Osteoblast (primary cell): ENCODE data around the gene ASCC1. TPM values are rescaled to one million over a fixed set of nuclear protein-coding genes. Genes with fewer than 3 reads are reported as not detected.

Source experiments
- DNase-seq: peaks from one replicate; pipeline ENCODE4 v3.0.0; 2011; ENCODE audit warnings: low spot score, mixed read lengths; ENCODE audit not compliant: insufficient read length; ENCODE audit errors: missing footprints
- H2AFZ ChIP-seq: 2 replicates; pipeline ENCODE4 v1.6.0; 2011; ENCODE audit warnings: mild to moderate bottlenecking, low read length
- H3K27ac ChIP-seq: 2 replicates; pipeline ENCODE4 v1.5.1; 2011; ENCODE audit warnings: mild to moderate bottlenecking, low read depth, low read length, moderate library complexity
- H3K27me3 ChIP-seq: 2 replicates; pipeline ENCODE4 v1.6.0; 2012; ENCODE audit warnings: mild to moderate bottlenecking, control low read depth, inconsistent platforms, low read length, moderate library complexity; ENCODE audit not compliant: insufficient read depth
- H3K36me3 ChIP-seq: 2 replicates; pipeline ENCODE4 v1.5.1; 2011; ENCODE audit warnings: mild to moderate bottlenecking, low read length, control low read depth, moderate library complexity; ENCODE audit not compliant: insufficient read depth
- H3K4me1 ChIP-seq: 2 replicates; pipeline ENCODE4 v1.5.1; 2011; ENCODE audit warnings: mild to moderate bottlenecking, low read length, control low read depth, moderate library complexity; ENCODE audit not compliant: insufficient read depth
- H3K4me2 ChIP-seq: 2 replicates; pipeline ENCODE4 v1.6.0; 2011; ENCODE audit warnings: mild to moderate bottlenecking, low read length; ENCODE audit not compliant: insufficient read depth
- H3K4me3 ChIP-seq: fragments of 200-600 bp; sonication (generic); 3 replicates; pipeline ENCODE4 v1.5.1; 2012; ENCODE audit warnings: mild to moderate bottlenecking, low read length, inconsistent platforms; ENCODE audit not compliant: insufficient read depth
- H3K79me2 ChIP-seq: 2 replicates; pipeline ENCODE4 v1.6.0; 2012; ENCODE audit warnings: mild to moderate bottlenecking, low read length, control low read depth, inconsistent platforms; ENCODE audit not compliant: insufficient read depth
- H3K9me3 ChIP-seq: 2 replicates; pipeline ENCODE4 v1.5.1; 2011; ENCODE audit warnings: low read depth, low read length, control low read depth
- H4K20me1 ChIP-seq: 2 replicates; pipeline ENCODE4 v1.6.0; 2012; ENCODE audit warnings: mild to moderate bottlenecking, low read length, control low read depth; ENCODE audit not compliant: insufficient read depth
- CTCF ChIP-seq: IDR thresholded peaks from 2 replicates; pipeline ENCODE4 v1.5.1; 2011; ENCODE audit warnings: mild to moderate bottlenecking, low read depth, low read length, moderate library complexity; ENCODE audit errors: extremely low read depth
- total RNA-seq: library from RNA; depleted of rRNA; stranded (reverse); fragments of >200 nt; gene quantifications from 2 replicates; pipeline ENCODE4 v1.2.3, GENCODE V29; 2012

Gene ASCC1
- total RNA-seq, 1 donor, result 40.2 TPM

GRCh38 chr10:72259491-72260238, 43.6 kb upstream of the ASCC1 start:
- no peaks in the 10 kb centered on the region for H3K79me2 ChIP-seq
- no peaks in the 10 kb centered on the region for H3K36me3 ChIP-seq
- peak overlapping the region; percentile 71 for H3K27ac ChIP-seq
- H3K4me3 ChIP-seq, result no peak overlapping the region
- no peaks in the 10 kb centered on the region for H3K9me3 ChIP-seq
- no peaks in the 10 kb centered on the region for H3K27me3 ChIP-seq
- DNase-seq, result no peak
- no peaks in the 10 kb centered on the region for H4K20me1 ChIP-seq
- peaks cover 29% of the 10 kb centered on the region for H3K4me1 ChIP-seq
- H3K4me2 ChIP-seq, result peak overlapping the region; percentile 38
- no peak for TF ChIP-seq CTCF
- peak overlapping the region; percentile 9 for H2AFZ ChIP-seq

GRCh38 chr10:72258617-72259016, 42.5 kb upstream of the ASCC1 start:
- H2AFZ ChIP-seq, result no peak overlapping the region
- H3K4me1 ChIP-seq, result peaks cover 29% of the 10 kb centered on the region
- no peaks in the 10 kb centered on the region for H3K27me3 ChIP-seq
- H3K4me3 ChIP-seq, result no peak overlapping the region
- no peaks in the 10 kb centered on the region for H3K9me3 ChIP-seq
- no peak for DNase-seq
- H3K36me3 ChIP-seq, result no peaks in the 10 kb centered on the region
- no peaks in the 10 kb centered on the region for H4K20me1 ChIP-seq
- TF ChIP-seq CTCF, result no peak
- no peaks in the 10 kb centered on the region for H3K79me2 ChIP-seq
- no peak overlapping the region for H3K27ac ChIP-seq
- H3K4me2 ChIP-seq, result no peak overlapping the region

- TF ChIP-seq CTCF, result no peak
- Histone ChIP-seq H3K4me1 (peaks cover 29% of the 10 kb centered on the region), H3K79me2 (no peaks in the 10 kb centered on the region), H3K36me3 (no peaks in the 10 kb centered on the region), H4K20me1 (no peaks in the 10 kb centered on the region), H3K27ac (no peak overlapping the region), H2AFZ (no peak overlapping the region), H3K9me3 (no peaks in the 10 kb centered on the region), H3K4me2 (no peak overlapping the region), H3K27me3 (no peaks in the 10 kb centered on the region), H3K4me3 (no peak overlapping the region)
- DNase-seq, result no peak
These were observed 41.2 kb upstream of the ASCC1 start for GRCh38 chr10:72257051-72257892.
